WTC11 (cell line): ENCODE data around the gene PCBP3.

Experiments used
- KAT7 ChIP-seq: sonication (generic); formaldehyde crosslinking; IDR thresholded peaks from 2 replicates; pipeline ENCODE4 v1.8.1; 2023; ENCODE audit warnings: missing genetic modification reagents, mild to moderate bottlenecking, borderline replicate concordance
- TF ChIP-seq, protein P1 (sequence below): sonication (generic); formaldehyde crosslinking; IDR thresholded peaks from 2 replicates; pipeline ENCODE4 v1.8.1; 2023; ENCODE audit warnings: mild to moderate bottlenecking, missing genetic modification reagents, moderate library complexity
- TF ChIP-seq, protein P2 (sequence below): fragments of 200-600 bp; IDR thresholded peaks from 2 replicates; pipeline ENCODE4 v1.8.0; 2022; ENCODE audit warnings: antibody characterized with exemption

GRCh38 chr21:45962531-45963231 is 319.2 kb downstream of the PCBP3 start:
- no peak for TF ChIP-seq KAT7
- TF ChIP-seq, protein P1, sequence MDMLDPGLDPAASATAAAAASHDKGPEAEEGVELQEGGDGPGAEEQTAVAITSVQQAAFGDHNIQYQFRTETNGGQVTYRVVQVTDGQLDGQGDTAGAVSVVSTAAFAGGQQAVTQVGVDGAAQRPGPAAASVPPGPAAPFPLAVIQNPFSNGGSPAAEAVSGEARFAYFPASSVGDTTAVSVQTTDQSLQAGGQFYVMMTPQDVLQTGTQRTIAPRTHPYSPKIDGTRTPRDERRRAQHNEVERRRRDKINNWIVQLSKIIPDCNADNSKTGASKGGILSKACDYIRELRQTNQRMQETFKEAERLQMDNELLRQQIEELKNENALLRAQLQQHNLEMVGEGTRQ (CRISPR knock-in tag) = no peak
- TF ChIP-seq, protein P2, sequence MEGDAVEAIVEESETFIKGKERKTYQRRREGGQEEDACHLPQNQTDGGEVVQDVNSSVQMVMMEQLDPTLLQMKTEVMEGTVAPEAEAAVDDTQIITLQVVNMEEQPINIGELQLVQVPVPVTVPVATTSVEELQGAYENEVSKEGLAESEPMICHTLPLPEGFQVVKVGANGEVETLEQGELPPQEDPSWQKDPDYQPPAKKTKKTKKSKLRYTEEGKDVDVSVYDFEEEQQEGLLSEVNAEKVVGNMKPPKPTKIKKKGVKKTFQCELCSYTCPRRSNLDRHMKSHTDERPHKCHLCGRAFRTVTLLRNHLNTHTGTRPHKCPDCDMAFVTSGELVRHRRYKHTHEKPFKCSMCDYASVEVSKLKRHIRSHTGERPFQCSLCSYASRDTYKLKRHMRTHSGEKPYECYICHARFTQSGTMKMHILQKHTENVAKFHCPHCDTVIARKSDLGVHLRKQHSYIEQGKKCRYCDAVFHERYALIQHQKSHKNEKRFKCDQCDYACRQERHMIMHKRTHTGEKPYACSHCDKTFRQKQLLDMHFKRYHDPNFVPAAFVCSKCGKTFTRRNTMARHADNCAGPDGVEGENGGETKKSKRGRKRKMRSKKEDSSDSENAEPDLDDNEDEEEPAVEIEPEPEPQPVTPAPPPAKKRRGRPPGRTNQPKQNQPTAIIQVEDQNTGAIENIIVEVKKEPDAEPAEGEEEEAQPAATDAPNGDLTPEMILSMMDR = no peak
